Cerebellar nuclear complex (tissue), 1 donor: Measurements from ENCODE around the gene SCTR.

Experiments used
- DNase-seq, 2 experiments: peaks; one replicate each; lab custom pipeline; 2025; lab: John Stamatoyannopoulos, UW

The SCTR gene

GRCh38 chr2:119474371-119475224 lies 49.7 kb downstream of the SCTR start:
- DNase-seq = no peak

GRCh38 chr2:119473621-119474370 lies 50.5 kb downstream of the SCTR start:
- DNase-seq = no peak

- no peak for DNase-seq
Measured at GRCh38 chr2:119472749-119473148, 51.5 kb downstream of the SCTR start.

GRCh38 chr2:119469661-119470297 lies 54.5 kb downstream of the SCTR start:
- no peak for DNase-seq

- DNase-seq = no peak
Measured at GRCh38 chr2:119469131-119469530, 55.2 kb downstream of the SCTR start.

GRCh38 chr2:119468154-119468955 lies 55.9 kb downstream of the SCTR start:
- no peak for DNase-seq

GRCh38 chr2:119466373-119466772 lies 57.9 kb downstream of the SCTR start:
- no peak for DNase-seq

GRCh38 chr2:119465687-119466086 lies 58.6 kb downstream of the SCTR start:
- no peak for DNase-seq

DNA sequence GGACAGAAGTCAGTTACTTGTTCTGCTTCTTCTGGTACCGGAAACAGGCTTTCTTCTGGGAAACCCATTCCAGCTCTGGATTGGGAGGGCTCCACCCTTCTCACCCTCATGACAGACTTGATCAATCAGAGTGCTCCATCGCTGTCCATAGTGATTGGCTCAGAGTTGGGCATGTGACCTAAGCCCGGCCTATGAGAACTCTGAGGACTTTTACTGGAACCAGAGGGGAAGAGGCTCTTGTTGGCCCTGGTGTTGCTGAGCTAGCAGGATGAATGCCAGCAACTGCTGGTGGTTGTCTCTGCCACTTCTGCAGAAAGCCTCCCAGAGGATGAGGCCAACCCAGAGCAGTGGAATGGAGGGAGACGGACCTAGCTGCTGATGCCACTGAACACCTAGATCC lies 59.3 kb downstream of the SCTR start:
- no peak for DNase-seq

- no peak for DNase-seq
Measured at GRCh38 chr2:119463990-119464389, 60.3 kb downstream of the SCTR start.

- no peak for DNase-seq
Measured at GRCh38 chr2:119463136-119463535, 61.1 kb downstream of the SCTR start.

GRCh38 chr2:119462574-119462973 lies 61.7 kb downstream of the SCTR start:
- no peak for DNase-seq

DNA sequence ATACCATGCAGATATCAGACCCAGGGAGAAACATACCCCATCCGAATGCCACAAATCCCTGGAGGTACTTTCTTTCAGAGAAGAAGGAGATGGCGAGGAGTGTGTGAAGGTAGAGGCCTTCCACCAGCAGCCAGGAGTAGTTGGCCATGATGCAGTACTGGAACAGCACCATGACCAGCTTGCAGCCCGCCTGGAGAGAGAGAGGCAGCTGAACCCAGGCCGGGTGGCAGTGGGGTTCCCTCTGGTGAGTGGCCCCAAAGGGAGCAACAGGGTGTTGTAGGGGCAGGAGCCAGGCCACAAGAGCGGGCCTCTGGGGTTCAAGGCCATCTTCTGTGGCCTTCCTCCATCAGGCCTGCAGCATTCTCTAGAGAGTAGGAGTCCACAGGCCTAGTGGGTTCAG lies 62.5 kb downstream of the SCTR start:
- DNase-seq = no peak

DNA sequence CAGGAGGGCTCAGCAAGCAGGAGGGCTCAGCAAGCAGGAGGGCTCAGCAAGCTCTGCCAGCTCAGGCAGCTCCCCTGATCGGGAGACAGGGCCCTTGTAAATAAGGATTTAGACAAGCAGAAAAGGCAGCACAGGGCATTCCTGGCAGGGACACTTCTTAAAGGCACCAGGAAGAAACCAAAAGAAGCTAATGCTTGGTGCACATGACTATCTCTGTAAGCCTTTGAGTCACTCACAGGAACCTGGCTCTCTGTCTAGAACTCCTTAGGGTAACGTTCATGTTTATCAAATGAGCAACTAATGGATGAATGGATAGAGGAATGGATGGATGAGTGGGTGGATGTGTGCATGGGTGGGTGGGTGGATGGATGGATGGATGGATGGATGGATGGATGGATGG lies 64.2 kb downstream of the SCTR start:
- no peak for DNase-seq

- no peak for DNase-seq
Measured at GRCh38 chr2:119455066-119455718, 69.1 kb downstream of the SCTR start.

- DNase-seq = no peak
Measured at GRCh38 chr2:119453972-119454593, 70.2 kb downstream of the SCTR start.

GRCh38 chr2:119451336-119452050 lies 72.8 kb downstream of the SCTR start:
- no peak for DNase-seq

GRCh38 chr2:119449521-119449920 lies 74.8 kb downstream of the SCTR start:
- DNase-seq = no peak

GRCh38 chr2:119448427-119449141 lies 75.7 kb downstream of the SCTR start:
- no peak for DNase-seq

- DNase-seq = no peak
Measured at GRCh38 chr2:119446037-119446436, 78.2 kb downstream of the SCTR start.
